DND-41 (cell line): ENCODE data around the gene TBC1D10A.

ENCODE experiments used
- ATAC-seq: fragments of 200-7000 bp; cut with Tn5 transposase; 3 replicates; pipeline ENCODE4 v1.9.1; 2021; ENCODE audit warnings: low read depth; ENCODE audit not compliant: insufficient read depth
- DNase-seq: peaks from one replicate; pipeline ENCODE4 v3.0.0-alpha.2; 2020
- H2AFZ ChIP-seq: 2 replicates; pipeline ENCODE4 v1.6.0; 2012; ENCODE audit warnings: low read depth, low read length
- H3K27ac ChIP-seq: 2 replicates; pipeline ENCODE4 v1.5.1; 2012; ENCODE audit warnings: low read length, inconsistent platforms
- H3K27me3 ChIP-seq: fragments of 200-600 bp; sonication (generic); 2 replicates; pipeline ENCODE4 v1.6.0; 2012; ENCODE audit warnings: low read length, mild to moderate bottlenecking, inconsistent platforms; ENCODE audit not compliant: insufficient read depth, poor library complexity
- H3K36me3 ChIP-seq: 2 replicates; pipeline ENCODE4 v1.5.1; 2012; ENCODE audit warnings: low read length, inconsistent platforms; ENCODE audit not compliant: insufficient read depth
- H3K4me1 ChIP-seq: 2 replicates; pipeline ENCODE4 v1.5.1; 2012; ENCODE audit warnings: mild to moderate bottlenecking, low read length; ENCODE audit not compliant: insufficient read depth
- H3K4me2 ChIP-seq: 2 replicates; pipeline ENCODE4 v1.6.0; 2012; ENCODE audit warnings: mild to moderate bottlenecking, moderate library complexity, low read length, inconsistent platforms; ENCODE audit not compliant: insufficient read depth
- H3K4me3 ChIP-seq, 2 experiments: fragments of 200-600 bp in 1 of 2; shearing (Covaris generic) in 1 of 2; 2 replicates each; pipeline ENCODE4 v1.5.1; 2012 to 2016; ENCODE audit warnings: inconsistent platforms in 2 of 2, low read length in 2 of 2, mild to moderate bottlenecking in 2 of 2, low read depth in 1 of 2, moderate library complexity in 1 of 2
- H3K79me2 ChIP-seq: 2 replicates; pipeline ENCODE4 v1.6.0; 2012; ENCODE audit warnings: low read length, inconsistent platforms; ENCODE audit not compliant: insufficient read depth
- H3K9ac ChIP-seq: 2 replicates; pipeline ENCODE4 v1.6.0; 2012; ENCODE audit warnings: low read depth, mild to moderate bottlenecking, inconsistent platforms, low read length, moderate library complexity
- H3K9me3 ChIP-seq: 2 replicates; pipeline ENCODE4 v1.5.1; 2012; ENCODE audit warnings: low read length, moderate library complexity, mild to moderate bottlenecking, inconsistent platforms; ENCODE audit not compliant: insufficient read depth, severe bottlenecking
- H4K20me1 ChIP-seq: 2 replicates; pipeline ENCODE4 v1.6.0; 2012; ENCODE audit warnings: low read length; ENCODE audit not compliant: insufficient read depth
- CTCF ChIP-seq: IDR thresholded peaks from 2 replicates; pipeline ENCODE4 v1.5.1; 2012; ENCODE audit warnings: borderline replicate concordance, low read length, moderate library complexity, mild to moderate bottlenecking; ENCODE audit not compliant: poor library complexity, severe bottlenecking; ENCODE audit errors: extremely low read depth
- EZH2 ChIP-seq: IDR thresholded peaks from 3 replicates; pipeline ENCODE4 v1.6.1; 2012; ENCODE audit warnings: borderline replicate concordance, low read depth, mild to moderate bottlenecking, moderate library complexity, low read length, inconsistent platforms; ENCODE audit not compliant: severe bottlenecking

The TBC1D10A gene

GRCh38 chr22:30335236-30335635 is 8.5 kb upstream of the TBC1D10A start:
- Histone ChIP-seq H3K4me3 (no peak overlapping the region), H3K4me1 (no peaks in the 10 kb centered on the region), H3K9me3 (no peaks in the 10 kb centered on the region), H2AFZ (no peak overlapping the region), H3K4me2 (no peak overlapping the region), H3K27ac (no peak overlapping the region), H3K79me2 (no peaks in the 10 kb centered on the region), H3K27me3 (no peaks in the 10 kb centered on the region), H3K9ac (no peak overlapping the region), H4K20me1 (peaks cover 3% of the 10 kb centered on the region; the same call in 1 of the 2 replicates), H3K36me3 (peaks cover 90% of the 10 kb centered on the region)
- TF ChIP-seq CTCF (no peak), EZH2 (no peak)
- no peak for DNase-seq
- no peak for ATAC-seq

- Histone ChIP-seq H2AFZ (no peak overlapping the region), H3K4me3 (no peak overlapping the region), H3K4me2 (no peak overlapping the region), H4K20me1 (peaks cover 3% of the 10 kb centered on the region; the same call in 1 of the 2 replicates), H3K27ac (no peak overlapping the region), H3K27me3 (no peaks in the 10 kb centered on the region), H3K4me1 (no peaks in the 10 kb centered on the region), H3K9ac (no peak overlapping the region), H3K9me3 (no peaks in the 10 kb centered on the region), H3K79me2 (no peaks in the 10 kb centered on the region), H3K36me3 (peaks cover 84% of the 10 kb centered on the region)
- TF ChIP-seq EZH2 (no peak), CTCF (no peak)
- ATAC-seq: no peak
- no peak for DNase-seq
Measured at GRCh38 chr22:30334646-30335045, 7.9 kb upstream of the TBC1D10A start.

GRCh38 chr22:30333707-30334087 is 7.0 kb upstream of the TBC1D10A start:
- Histone ChIP-seq H3K36me3 (peaks cover 75% of the 10 kb centered on the region), H3K4me3 (no peak overlapping the region), H4K20me1 (peaks cover 3% of the 10 kb centered on the region; the same call in 1 of the 2 replicates), H3K9ac (no peak overlapping the region), H2AFZ (no peak overlapping the region), H3K4me1 (no peaks in the 10 kb centered on the region), H3K4me2 (no peak overlapping the region), H3K27me3 (no peaks in the 10 kb centered on the region), H3K79me2 (no peaks in the 10 kb centered on the region), H3K9me3 (no peaks in the 10 kb centered on the region), H3K27ac (no peak overlapping the region)
- TF ChIP-seq EZH2 (no peak), CTCF (no peak)
- DNase-seq: no peak
- no peak for ATAC-seq
